CD14-positive monocyte (primary cell): ENCODE data around the gene SLC4A1. TPM values are rescaled to one million over a fixed set of nuclear protein-coding genes. Genes with fewer than 3 reads are reported as not detected.

Source experiments
- DNase-seq, 3 donors: peaks; one replicate each; pipeline ENCODE4 v3.0.0-alpha.2; 2011 to 2022
- H2AFZ ChIP-seq: 2 replicates; pipeline ENCODE4 v1.6.0; 2012; ENCODE audit warnings: mild to moderate bottlenecking, low read depth, low read length, inconsistent platforms; ENCODE audit not compliant: insufficient read depth, poor library complexity, severe bottlenecking
- H3K27ac ChIP-seq, 2 donors: 1 replicate in 1 of 2; 2 replicates in 1 of 2; pipeline ENCODE4 v1.5.1; 2012 to 2013; ENCODE audit warnings: low read length in 2 of 2, control low read depth in 1 of 2, inconsistent platforms in 1 of 2, low read depth in 1 of 2, mild to moderate bottlenecking in 1 of 2
- H3K27me3 ChIP-seq, 2 donors: one replicate each; pipeline versions ENCODE4 v1.6.0 to v1.6.1; 2011 to 2013; ENCODE audit warnings: low read length in 2 of 2; ENCODE audit not compliant: control insufficient read depth in 2 of 2, insufficient read depth in 2 of 2
- H3K36me3 ChIP-seq, 2 donors: replicated peaks in 1 of 2; 1 replicate in 1 of 2; 2 replicates in 1 of 2; pipeline versions ENCODE4 v1.5.1 to v1.6.1; 2012 to 2013; ENCODE audit warnings: low read length in 2 of 2, control low read depth in 1 of 2, inconsistent platforms in 1 of 2, mild to moderate bottlenecking in 1 of 2; ENCODE audit not compliant: insufficient read depth in 2 of 2, control insufficient read depth in 1 of 2
- H3K4me1 ChIP-seq, 2 donors: 1 replicate in 1 of 2; 2 replicates in 1 of 2; pipeline versions ENCODE4 v1.5.1 to v1.6.1; 2012 to 2013; ENCODE audit warnings: low read length in 2 of 2, control low read depth in 1 of 2, inconsistent platforms in 1 of 2, mild to moderate bottlenecking in 1 of 2, moderate library complexity in 1 of 2; ENCODE audit not compliant: insufficient read depth in 2 of 2, control insufficient read depth in 1 of 2
- H3K4me2 ChIP-seq: replicated peaks from 2 replicates; pipeline ENCODE3; 2012; ENCODE audit warnings: low read length, moderate library complexity, mild to moderate bottlenecking; ENCODE audit not compliant: poor library complexity, severe bottlenecking; ENCODE audit errors: extremely low read depth
- H3K4me3 ChIP-seq, 3 experiments: fragments of 200-600 bp in 1 of 3; sonication (generic) in 1 of 3; replicated peaks in 1 of 3; 1 replicate in 2 of 3; 2 replicates in 1 of 3; pipeline ENCODE4 v1.5.1; 2011 to 2013; ENCODE audit warnings: low read length in 3 of 3, mild to moderate bottlenecking in 3 of 3, control low read depth in 2 of 3, low read depth in 2 of 3, inconsistent platforms in 1 of 3, moderate library complexity in 1 of 3
- H3K79me2 ChIP-seq: 2 replicates; pipeline ENCODE4 v1.6.0; 2012; ENCODE audit warnings: mild to moderate bottlenecking, control low read depth, inconsistent platforms, low read length, moderate library complexity; ENCODE audit not compliant: insufficient read depth
- H3K9ac ChIP-seq: 2 replicates; pipeline ENCODE4 v1.6.0; 2017; ENCODE audit warnings: low read length, mild to moderate bottlenecking; ENCODE audit not compliant: insufficient read depth, poor library complexity, severe bottlenecking
- H3K9me3 ChIP-seq, 2 donors: replicated peaks in 1 of 2; 1 replicate in 1 of 2; 2 replicates in 1 of 2; pipeline versions ENCODE4 v1.5.1 to v1.6.1; 2012 to 2013; ENCODE audit warnings: low read length in 2 of 2, control low read depth in 1 of 2; ENCODE audit not compliant: control insufficient read depth in 1 of 2, insufficient read depth in 1 of 2
- H4K20me1 ChIP-seq: 2 replicates; pipeline ENCODE4 v1.6.0; 2012; ENCODE audit warnings: mild to moderate bottlenecking, low read length, control low read depth, moderate library complexity; ENCODE audit not compliant: insufficient read depth
- H3K27ac Mint-ChIP-seq, 7 donors: one replicate each; pipeline ENCODE4 v1.8.0; 2020; ENCODE audit warnings: mild to moderate bottlenecking in 7 of 7, mixed read lengths in 7 of 7, moderate library complexity in 6 of 7, inconsistent platforms in 2 of 7
- H3K27me3 Mint-ChIP-seq, 3 donors: one replicate each; pipeline ENCODE4 v1.8.0; 2021 to 2022; ENCODE audit warnings: low read depth in 3 of 3, mild to moderate bottlenecking in 3 of 3, mixed read lengths in 3 of 3, moderate library complexity in 3 of 3, inconsistent platforms in 1 of 3
- H3K36me3 Mint-ChIP-seq, 2 donors: one replicate each; pipeline ENCODE4 v1.8.0; 2020; ENCODE audit warnings: mixed read lengths in 2 of 2, inconsistent platforms in 1 of 2, mild to moderate bottlenecking in 1 of 2
- H3K4me1 Mint-ChIP-seq: one replicate; pipeline ENCODE4 v1.8.0; 2020; ENCODE audit warnings: mild to moderate bottlenecking, mixed read lengths
- H3K4me3 Mint-ChIP-seq, 2 donors: one replicate each; pipeline ENCODE4 v1.8.0; 2020; ENCODE audit warnings: mild to moderate bottlenecking in 2 of 2, mixed read lengths in 2 of 2, moderate library complexity in 1 of 2
- H3K9me3 Mint-ChIP-seq, 7 donors: one replicate each; pipeline ENCODE4 v1.8.0; 2020 to 2022; ENCODE audit warnings: mixed read lengths in 7 of 7, mild to moderate bottlenecking in 6 of 7, moderate library complexity in 6 of 7, inconsistent platforms in 2 of 7
- CTCF ChIP-seq: fragments of 200-600 bp; IDR thresholded peaks from one replicate; pipeline ENCODE4 v1.8.0; 2022; ENCODE audit warnings: antibody characterized with exemption, mild to moderate bottlenecking
- WGBS: methylation state at CpG from one replicate; pipeline ENCODE4 v1.1.5; 2013; ENCODE audit warnings: missing lambda C conversion rate; ENCODE audit not compliant: insufficient coverage; 5-methylcytosine and 5-hydroxymethylcytosine counted together
- intact Hi-C, 2 donors: fragments of 100-400 bp; cut with micrococcal nuclease; formaldehyde crosslinking; loops; one replicate each; pipeline versions ENCODE4 v1.15.0 to v1.15.1; 2023
- polyA plus RNA-seq, 3 donors: library from polyadenylated mRNA; depleted of rRNA in 1 of 3; unstranded in 2 of 3; stranded (reverse) in 1 of 3; fragments of 300-500 nt in 2 of 3; fragments of >200 nt in 1 of 3; fragmentation: Illumina TruSeq in 2 of 3; gene quantifications; 1 replicate in 2 of 3; 2 replicates in 1 of 3; pipeline ENCODE4 v1.2.3, GENCODE V29; 2012 to 2021

Gene SLC4A1
- polyA plus RNA-seq, 3 donors: 0.04 TPM; not detected in 2

GRCh38 chr17:44216173-44216572 lies 51.8 kb downstream of the SLC4A1 start:
- Mint-ChIP-seq H3K4me1 (peaks cover 44% of the 10 kb centered on the region), H3K9me3 (peaks cover 0 to 2% (median 0%) of the 10 kb centered on the region in 7 donors), H3K4me3 (no peak overlapping the region), H3K36me3 (peaks cover 47 to 57% of the 10 kb centered on the region in 2 donors), H3K27me3 (peaks cover 0 to 2% (median 0%) of the 10 kb centered on the region in 3 donors), H3K27ac (peak overlapping the region in 5 of 7 donors; percentile 28 to 82 (median 54))
- Histone ChIP-seq H3K27ac (no peak overlapping the region), H3K79me2 (peaks cover 54% of the 10 kb centered on the region), H3K4me2 (no peak overlapping the region), H3K27me3 (no peaks in the 10 kb centered on the region), H4K20me1 (peaks cover 57% of the 10 kb centered on the region), H2AFZ (no peak overlapping the region), H3K4me3 (no peak overlapping the region), H3K4me1 (peaks cover 26 to 39% of the 10 kb centered on the region in 2 donors), H3K9me3 (no peaks in the 10 kb centered on the region), H3K9ac (no peak overlapping the region), H3K36me3 (peaks cover 34 to 52% of the 10 kb centered on the region in 2 donors)
- 83% methylated on average over 2 of the region's 5 CpGs for WGBS
- no peak for DNase-seq
- no peak for TF ChIP-seq CTCF
- intact Hi-C loops: loop anchor here in 1 of 2 donors (5.0 kb wide), 1 partner anchor 61 kb away; no protein-coding TSS in a partner anchor

- Histone ChIP-seq H3K4me1 (peaks cover 34 to 51% of the 10 kb centered on the region in 2 donors), H3K9me3 (no peaks in the 10 kb centered on the region), H3K4me3 (no peak overlapping the region), H3K4me2 (no peak overlapping the region), H3K27me3 (no peaks in the 10 kb centered on the region), H3K36me3 (peaks cover 38 to 56% of the 10 kb centered on the region in 2 donors), H3K79me2 (peaks cover 43% of the 10 kb centered on the region), H2AFZ (no peak overlapping the region), H3K9ac (no peak overlapping the region), H3K27ac (no peak overlapping the region), H4K20me1 (peaks cover 69% of the 10 kb centered on the region)
- TF ChIP-seq CTCF: no peak
- intact Hi-C loops: loop anchor here in 1 of 2 donors (5.0 kb wide), 1 partner anchor 62 kb away; no protein-coding TSS in a partner anchor
- Mint-ChIP-seq H3K4me3 (no peak overlapping the region), H3K27me3 (peaks cover 0 to 2% (median 0%) of the 10 kb centered on the region in 3 donors), H3K4me1 (peaks cover 50% of the 10 kb centered on the region), H3K27ac (no peak overlapping the region), H3K36me3 (peaks cover 52 to 64% of the 10 kb centered on the region in 2 donors), H3K9me3 (peaks cover 0 to 2% (median 0%) of the 10 kb centered on the region in 7 donors)
- no peak for DNase-seq
- WGBS: 100% methylated on average over 3 of the region's 6 CpGs
Observed at GRCh38 chr17:44214896-44215295, 53.0 kb downstream of the SLC4A1 start.
